Lung (tissue), 12 donors: Measurements from ENCODE around the gene TRIM10. TPM values are rescaled to one million over a fixed set of nuclear protein-coding genes. Genes with fewer than 3 reads are reported as not detected.

Source experiments
- ATAC-seq: fragments of 200-7000 bp; cut with Tn5 transposase; one replicate; pipeline ENCODE4 v1.9.1; 2020; ENCODE audit warnings: moderate number of reproducible peaks; ENCODE audit not compliant: insufficient read depth, low FRiP score
- DNase-seq, 3 donors: peaks; one replicate each; pipeline ENCODE4 v3.0.0-alpha.2; 2013 to 2017
- H3K27ac ChIP-seq, 2 donors: one replicate each; pipeline ENCODE4 v1.5.1; 2013; ENCODE audit warnings: mild to moderate bottlenecking in 2 of 2, moderate library complexity in 2 of 2, control low read depth in 1 of 2, inconsistent platforms in 1 of 2, low read depth in 1 of 2, low read length in 1 of 2
- H3K27me3 ChIP-seq, 3 donors: one replicate each; pipeline ENCODE4 v1.5.1; 2013; ENCODE audit warnings: low read length in 2 of 3; ENCODE audit not compliant: control insufficient read depth in 3 of 3, insufficient read depth in 3 of 3
- H3K36me3 ChIP-seq, 4 donors: one replicate each; pipeline ENCODE4 v1.5.1; 2013; ENCODE audit warnings: low read length in 4 of 4, mild to moderate bottlenecking in 1 of 4, moderate library complexity in 1 of 4; ENCODE audit not compliant: control insufficient read depth in 4 of 4, insufficient read depth in 4 of 4
- H3K4me1 ChIP-seq, 5 donors: one replicate each; pipeline ENCODE4 v1.5.1; 2013; ENCODE audit warnings: low read length in 5 of 5, mild to moderate bottlenecking in 2 of 5, moderate library complexity in 1 of 5; ENCODE audit not compliant: control insufficient read depth in 5 of 5, insufficient read depth in 5 of 5
- H3K4me3 ChIP-seq: one replicate; pipeline ENCODE4 v1.5.1; 2013; ENCODE audit warnings: mild to moderate bottlenecking, control low read depth, moderate library complexity
- H3K9ac ChIP-seq, 2 donors: one replicate each; pipeline ENCODE4 v1.5.1; 2013; ENCODE audit warnings: low read length in 2 of 2, control low read depth in 1 of 2; ENCODE audit not compliant: insufficient read depth in 1 of 2
- H3K9me3 ChIP-seq, 4 donors: one replicate each; pipeline ENCODE4 v1.5.1; 2013; ENCODE audit warnings: low read length in 3 of 4, mild to moderate bottlenecking in 1 of 4, moderate library complexity in 1 of 4; ENCODE audit not compliant: control insufficient read depth in 4 of 4, insufficient read depth in 3 of 4
- WGBS, 2 donors: extraction: QIAGEN DNeasy Blood & Tissue Kit; methylation state at CpG; one replicate each; pipeline ENCODE4 v1.1.7; 2013; 5-methylcytosine and 5-hydroxymethylcytosine counted together
- polyA plus RNA-seq, 2 donors: library from polyadenylated mRNA; stranded (reverse); fragments of 200-250 nt; gene quantifications; one replicate each; pipeline ENCODE4 v1.2.1, GENCODE V29; 2013
- total RNA-seq, 2 donors: library from RNA; depleted of rRNA in 1 of 2; stranded (reverse); fragments of >200 nt in 1 of 2; gene quantifications; one replicate each; pipeline ENCODE4 v1.2.1, GENCODE V29; 2014 to 2021
- TF ChIP-seq, protein P1 (sequence below): IDR thresholded peaks from 2 replicates; pipeline ENCODE4 v1.5.1; 2012; ENCODE audit warnings: mild to moderate bottlenecking; ENCODE audit errors: control extremely low read depth, extremely low read depth
- donor health status: control.
- donor health status: control.
- donor health status: Bipolar disorder and iron deficiency.
- donor health status: healthy.
- donor health status: DM: yes; HTN: yes; CAD: no.

The TRIM10 gene
- total and polyA plus RNA-seq, 4 donors = 0.06 to 1.8 (median 0.09) TPM

- Histone ChIP-seq H3K27ac (no peak overlapping the region), H3K4me3 (no peak overlapping the region), H3K9me3 (no peaks in the 10 kb centered on the region), H3K9ac (no peak overlapping the region), H3K36me3 (peaks cover 0 to 7% (median 2%) of the 10 kb centered on the region in 4 donors), H3K4me1 (peaks cover 15 to 23% (median 20%) of the 10 kb centered on the region in 5 donors), H3K27me3 (no peaks in the 10 kb centered on the region)
- ATAC-seq (no peak), DNase-seq (no peak)
- 77 to 89% methylated on average over 7 of the region's 7 CpGs for WGBS, 2 donors
- TF ChIP-seq, protein P1, sequence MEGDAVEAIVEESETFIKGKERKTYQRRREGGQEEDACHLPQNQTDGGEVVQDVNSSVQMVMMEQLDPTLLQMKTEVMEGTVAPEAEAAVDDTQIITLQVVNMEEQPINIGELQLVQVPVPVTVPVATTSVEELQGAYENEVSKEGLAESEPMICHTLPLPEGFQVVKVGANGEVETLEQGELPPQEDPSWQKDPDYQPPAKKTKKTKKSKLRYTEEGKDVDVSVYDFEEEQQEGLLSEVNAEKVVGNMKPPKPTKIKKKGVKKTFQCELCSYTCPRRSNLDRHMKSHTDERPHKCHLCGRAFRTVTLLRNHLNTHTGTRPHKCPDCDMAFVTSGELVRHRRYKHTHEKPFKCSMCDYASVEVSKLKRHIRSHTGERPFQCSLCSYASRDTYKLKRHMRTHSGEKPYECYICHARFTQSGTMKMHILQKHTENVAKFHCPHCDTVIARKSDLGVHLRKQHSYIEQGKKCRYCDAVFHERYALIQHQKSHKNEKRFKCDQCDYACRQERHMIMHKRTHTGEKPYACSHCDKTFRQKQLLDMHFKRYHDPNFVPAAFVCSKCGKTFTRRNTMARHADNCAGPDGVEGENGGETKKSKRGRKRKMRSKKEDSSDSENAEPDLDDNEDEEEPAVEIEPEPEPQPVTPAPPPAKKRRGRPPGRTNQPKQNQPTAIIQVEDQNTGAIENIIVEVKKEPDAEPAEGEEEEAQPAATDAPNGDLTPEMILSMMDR = no peak
These were observed 45.1 kb upstream of the TRIM10 start for GRCh38 chr6:30206152-30206551.

DNA sequence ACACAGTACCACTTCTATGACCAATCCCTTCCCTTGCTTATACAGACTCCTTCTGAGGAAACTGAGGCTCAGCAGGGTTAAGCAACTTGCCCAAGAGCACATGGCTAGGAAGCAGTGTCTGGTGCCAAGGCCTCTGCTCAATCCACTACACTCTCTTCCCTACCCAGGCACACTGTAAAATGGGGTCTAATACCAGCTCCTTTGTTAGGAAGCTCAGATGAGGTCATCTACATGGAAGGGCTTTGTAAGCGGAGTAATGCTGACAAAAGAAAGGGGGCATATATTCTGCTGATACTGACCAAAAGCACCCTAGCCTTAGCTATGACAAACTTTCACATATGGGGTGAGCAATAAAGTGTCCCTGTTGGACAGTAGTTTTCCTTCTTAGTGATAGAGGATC lies 43.1 kb upstream of the TRIM10 start:
- Histone ChIP-seq H3K9me3 (no peaks in the 10 kb centered on the region), H3K36me3 (peaks cover 5 to 15% (median 11%) of the 10 kb centered on the region in 4 donors), H3K27me3 (no peaks in the 10 kb centered on the region), H3K4me3 (no peak overlapping the region), H3K27ac (no peak overlapping the region), H3K4me1 (peaks cover 15 to 21% (median 18%) of the 10 kb centered on the region in 5 donors), H3K9ac (no peak overlapping the region)
- DNase-seq (no peak), ATAC-seq (no peak)
- TF ChIP-seq, protein P1 = no peak
- WGBS, 2 donors = 96 to 98% methylated on average over 1 of the region's 1 CpG

GRCh38 chr6:30202366-30202765 lies 41.4 kb upstream of the TRIM10 start:
- DNase-seq (no peak), ATAC-seq (no peak)
- Histone ChIP-seq H3K4me3 (no peak overlapping the region), H3K27me3 (no peaks in the 10 kb centered on the region), H3K9me3 (peaks cover 0 to 2% (median 0%) of the 10 kb centered on the region in 4 donors), H3K27ac (no peak overlapping the region), H3K4me1 (peaks cover 8 to 17% (median 8%) of the 10 kb centered on the region in 5 donors), H3K9ac (no peak overlapping the region), H3K36me3 (peaks cover 5 to 27% (median 19%) of the 10 kb centered on the region in 4 donors)
- 79 to 95% methylated on average over 4 of the region's 4 CpGs for WGBS, 2 donors
- TF ChIP-seq, protein P1 = no peak

GRCh38 chr6:30200551-30201281 lies 39.7 kb upstream of the TRIM10 start:
- Histone ChIP-seq H3K36me3 (peaks cover 8 to 41% (median 27%) of the 10 kb centered on the region in 4 donors), H3K27me3 (no peaks in the 10 kb centered on the region)

More at GRCh38 chr6:30200551-30201281, 39.7 kb upstream of the TRIM10 start:
- Histone ChIP-seq H3K4me3 (no peak overlapping the region), H3K9ac (no peak overlapping the region), H3K27ac (no peak overlapping the region), H3K4me1 (peaks cover 0 to 7% (median 0%) of the 10 kb centered on the region in 5 donors), H3K9me3 (peaks cover 0 to 2% (median 0%) of the 10 kb centered on the region in 4 donors)
- 42 to 60% methylated on average over 6 of the region's 6 CpGs for WGBS, 2 donors
- no peak for ATAC-seq
- TF ChIP-seq, protein P1 = no peak
- no peak for DNase-seq
